ENCODE measurements around the gene TNK1.
A peak's percentile ranks its signal among the peaks of the same experiment; 100 is the strongest.

Gene TNK1

GRCh38 chr17:7437369-7437863, 56.5 kb downstream of the TNK1 start:
- no peaks in the 10 kb centered on the region for H3K9me3 ChIP-seq (ENCODE audit: severe bottlenecking)
- H3K27me3 ChIP-seq (ENCODE audit: insufficient read depth, poor library complexity, severe bottlenecking), result no peaks in the 10 kb centered on the region
- DNase-seq (ENCODE audit: low spot score) (no peak), ATAC-seq (ENCODE audit: low read depth) (no peak)
- H3K36me3 ChIP-seq (ENCODE audit: low read depth), result no peaks in the 10 kb centered on the region
- H3K4me1 ChIP-seq (ENCODE audit: insufficient read depth, poor library complexity, severe bottlenecking), result peaks cover 5% of the 10 kb centered on the region
- peak overlapping the region; percentile 82 for H3K27ac ChIP-seq (ENCODE audit: poor library complexity, severe bottlenecking)
- H3K4me3 ChIP-seq (ENCODE audit: severe bottlenecking), result peak overlapping the region; percentile 44
- TF ChIP-seq CTCF (IDR thresholded peaks at IDR 0.05; ENCODE audit: poor library complexity, severe bottlenecking), result peak; percentile 82

GRCh38 chr17:7437950-7438614, 57.2 kb downstream of the TNK1 start:
- DNase-seq (ENCODE audit: low spot score) (peak; percentile 79), ATAC-seq (ENCODE audit: low read depth) (peak; percentile 30)
- Histone ChIP-seq H3K9me3 (ENCODE audit: severe bottlenecking) (no peaks in the 10 kb centered on the region), H3K36me3 (ENCODE audit: low read depth) (no peaks in the 10 kb centered on the region), H3K27ac (ENCODE audit: poor library complexity, severe bottlenecking) (peak overlapping the region; percentile 82), H3K27me3 (ENCODE audit: insufficient read depth, poor library complexity, severe bottlenecking) (no peaks in the 10 kb centered on the region), H3K4me3 (ENCODE audit: severe bottlenecking) (peak overlapping the region; percentile 44), H3K4me1 (ENCODE audit: insufficient read depth, poor library complexity, severe bottlenecking) (peaks cover 5% of the 10 kb centered on the region)
- no peak for TF ChIP-seq CTCF (IDR thresholded peaks at IDR 0.05; ENCODE audit: poor library complexity, severe bottlenecking)

GRCh38 chr17:7438656-7439460, 58.0 kb downstream of the TNK1 start:
- Histone ChIP-seq H3K9me3 (ENCODE audit: severe bottlenecking) (no peaks in the 10 kb centered on the region), H3K27ac (ENCODE audit: poor library complexity, severe bottlenecking) (peak overlapping the region; percentile 82), H3K4me1 (ENCODE audit: insufficient read depth, poor library complexity, severe bottlenecking) (peaks cover 10% of the 10 kb centered on the region), H3K27me3 (ENCODE audit: insufficient read depth, poor library complexity, severe bottlenecking) (no peaks in the 10 kb centered on the region), H3K36me3 (ENCODE audit: low read depth) (no peaks in the 10 kb centered on the region), H3K4me3 (ENCODE audit: severe bottlenecking) (peak overlapping the region; percentile 44)
- DNase-seq (ENCODE audit: low spot score) (no peak), ATAC-seq (ENCODE audit: low read depth) (no peak)
- TF ChIP-seq CTCF (IDR thresholded peaks at IDR 0.05; ENCODE audit: poor library complexity, severe bottlenecking), result no peak

Data from RWPE2 (cell line).